Iris pigment epithelial cell (primary cell): ENCODE results near the gene RPS28.
"Not testable (repeated sequence)": the region's sequence is repeated elsewhere in the genome, so short reads cannot be mapped to it uniquely, and the experiment has no call there.

Experiments used
- DNase-seq: peaks from one replicate; pipeline ENCODE4 v3.0.0-alpha.2; 2011; ENCODE audit warnings: low read depth

The RPS28 gene

GRCh38 chr19:8342684-8343482, 21.6 kb downstream of the RPS28 start, which contains the start of gene KANK3:
KANK3 (minus strand) TSS chr19:8343262; CDS start chr19:8337828, 5,434 bp downstream.
- DNase-seq = peak; percentile 95

GRCh38 chr19:8343483-8343844, 22.2 kb downstream of the RPS28 start:
- no peak for DNase-seq

- not testable (repeated sequence) for DNase-seq
Measured at GRCh38 chr19:8349629-8350372, 28.5 kb downstream of the RPS28 start.

GRCh38 chr19:8352134-8352827, 31.0 kb downstream of the RPS28 start:
- DNase-seq = no peak

GRCh38 chr19:8352845-8353244, 31.5 kb downstream of the RPS28 start:
- DNase-seq = not testable (repeated sequence)

GRCh38 chr19:8355631-8356402, 34.5 kb downstream of the RPS28 start:
- DNase-seq = peak; percentile 99

GRCh38 chr19:8357007-8357521, 35.8 kb downstream of the RPS28 start:
- no peak for DNase-seq

GRCh38 chr19:8358948-8359347, 37.7 kb downstream of the RPS28 start:
- no peak for DNase-seq

GRCh38 chr19:8360196-8360595, 38.9 kb downstream of the RPS28 start:
- DNase-seq = no peak

GRCh38 chr19:8361921-8362793, 40.9 kb downstream of the RPS28 start:
- DNase-seq = peak; percentile 99

- DNase-seq = peak; percentile 85
Measured at GRCh38 chr19:8363803-8364771, 42.8 kb downstream of the RPS28 start, which contains the start of gene ANGPTL4. ANGPTL4 (plus strand) TSS chr19:8364155; CDS start chr19:8364322, 167 bp downstream.

GRCh38 chr19:8366121-8366581, 44.9 kb downstream of the RPS28 start:
- DNase-seq = no peak

GRCh38 chr19:8366961-8367326, 45.6 kb downstream of the RPS28 start:
- peak; percentile 53 for DNase-seq

- peak; percentile 95 for DNase-seq
Measured at GRCh38 chr19:8367327-8368001, 46.2 kb downstream of the RPS28 start.

GRCh38 chr19:8370176-8371010, 49.1 kb downstream of the RPS28 start:
- DNase-seq = no peak

- DNase-seq = no peak
Measured at GRCh38 chr19:8371011-8371804, 49.9 kb downstream of the RPS28 start.
